Measurements from ENCODE around the gene C1QTNF12.

Gene C1QTNF12

GRCh38 chr1:1210726-1211540, 35.6 kb downstream of the C1QTNF12 start:
- DNase-seq, result no peak

- no peak for DNase-seq
Observed at GRCh38 chr1:1208713-1209433, 37.6 kb downstream of the C1QTNF12 start.

DNA sequence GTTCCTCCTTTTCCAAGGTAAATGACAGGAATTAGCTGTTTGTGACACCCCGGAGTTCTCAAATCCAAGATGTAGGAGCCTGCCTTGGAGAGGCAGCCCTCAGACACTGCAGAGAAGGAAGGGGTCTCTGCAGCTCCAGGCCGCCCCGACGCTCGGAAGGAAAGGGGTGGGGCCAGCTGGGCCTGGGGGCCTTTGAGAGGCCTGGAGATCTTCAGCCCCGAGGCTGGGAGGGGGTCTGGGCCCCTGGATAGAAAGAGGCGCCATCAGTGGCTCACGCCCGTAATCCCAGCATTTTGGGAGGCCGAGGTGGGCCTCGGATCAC, 39.0 kb downstream of the C1QTNF12 start:
- DNase-seq, result no peak

GRCh38 chr1:1206966-1207531, 39.5 kb downstream of the C1QTNF12 start:
- DNase-seq, result no peak

- DNase-seq, result no peak
Observed at GRCh38 chr1:1206376-1206965, 40.1 kb downstream of the C1QTNF12 start, which contains the start of gene TNFRSF18. Gene TNFRSF18 (minus strand): TSS chr1:1206592. CDS start chr1:1206571, 21 bp downstream.

DNA sequence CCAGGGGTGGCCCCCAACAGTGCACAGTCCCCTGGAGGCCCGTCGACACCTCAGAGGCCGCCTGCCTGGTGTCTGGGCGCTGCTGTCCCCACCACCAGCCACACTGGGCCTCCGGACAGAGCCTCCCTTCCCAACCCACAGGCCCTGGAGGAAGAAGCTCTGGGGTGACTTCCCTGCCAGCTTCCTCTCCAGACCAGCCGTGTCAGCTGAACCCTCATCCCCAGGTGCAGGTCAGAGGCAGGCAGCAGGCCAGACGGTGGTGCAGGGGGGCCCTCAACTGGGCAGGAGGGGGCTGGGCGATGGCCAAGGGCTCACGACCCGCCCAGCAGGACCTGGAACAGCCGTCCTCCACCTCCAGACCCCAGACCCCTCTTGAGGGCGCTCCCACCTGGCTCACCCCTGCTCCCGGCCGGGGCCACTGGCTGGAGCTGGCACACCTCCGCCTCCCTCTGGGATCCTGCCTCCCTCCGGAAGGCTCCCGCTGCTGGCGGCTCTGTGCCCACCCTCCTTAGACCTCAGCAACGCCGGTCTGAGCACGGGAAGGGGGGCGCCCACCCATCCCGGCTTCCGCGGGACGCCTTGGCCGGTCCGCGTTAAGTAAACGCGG, 40.6 kb downstream of the C1QTNF12 start:
- no peak for DNase-seq

GRCh38 chr1:1204998-1205768, 41.3 kb downstream of the C1QTNF12 start:
- no peak for DNase-seq

DNA sequence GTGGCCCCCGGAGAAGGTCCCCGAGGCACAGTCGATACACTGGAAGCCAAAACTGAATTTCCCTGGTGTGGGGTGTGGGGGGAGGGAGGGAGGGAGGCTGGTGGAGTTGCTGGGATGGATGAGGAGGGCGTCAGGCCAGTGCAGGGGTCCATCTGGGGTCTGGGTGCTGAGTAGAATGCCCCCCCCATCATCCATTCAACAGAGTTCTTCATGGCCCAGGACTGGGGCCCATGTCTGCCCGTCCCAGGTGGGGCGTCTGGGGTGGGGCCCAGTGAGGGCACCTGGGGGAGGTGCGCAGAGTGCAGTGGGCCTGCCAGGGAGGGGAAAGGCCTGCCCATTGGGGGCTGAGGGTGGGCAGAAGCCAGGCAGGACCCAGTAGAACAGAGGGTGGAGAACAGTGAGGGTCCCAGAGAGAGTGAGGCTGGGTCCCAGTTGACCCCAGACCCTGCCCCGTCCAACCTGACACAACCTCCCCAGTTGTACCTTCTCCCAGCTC, 42.0 kb downstream of the C1QTNF12 start:
- DNase-seq, result no peak

DNA sequence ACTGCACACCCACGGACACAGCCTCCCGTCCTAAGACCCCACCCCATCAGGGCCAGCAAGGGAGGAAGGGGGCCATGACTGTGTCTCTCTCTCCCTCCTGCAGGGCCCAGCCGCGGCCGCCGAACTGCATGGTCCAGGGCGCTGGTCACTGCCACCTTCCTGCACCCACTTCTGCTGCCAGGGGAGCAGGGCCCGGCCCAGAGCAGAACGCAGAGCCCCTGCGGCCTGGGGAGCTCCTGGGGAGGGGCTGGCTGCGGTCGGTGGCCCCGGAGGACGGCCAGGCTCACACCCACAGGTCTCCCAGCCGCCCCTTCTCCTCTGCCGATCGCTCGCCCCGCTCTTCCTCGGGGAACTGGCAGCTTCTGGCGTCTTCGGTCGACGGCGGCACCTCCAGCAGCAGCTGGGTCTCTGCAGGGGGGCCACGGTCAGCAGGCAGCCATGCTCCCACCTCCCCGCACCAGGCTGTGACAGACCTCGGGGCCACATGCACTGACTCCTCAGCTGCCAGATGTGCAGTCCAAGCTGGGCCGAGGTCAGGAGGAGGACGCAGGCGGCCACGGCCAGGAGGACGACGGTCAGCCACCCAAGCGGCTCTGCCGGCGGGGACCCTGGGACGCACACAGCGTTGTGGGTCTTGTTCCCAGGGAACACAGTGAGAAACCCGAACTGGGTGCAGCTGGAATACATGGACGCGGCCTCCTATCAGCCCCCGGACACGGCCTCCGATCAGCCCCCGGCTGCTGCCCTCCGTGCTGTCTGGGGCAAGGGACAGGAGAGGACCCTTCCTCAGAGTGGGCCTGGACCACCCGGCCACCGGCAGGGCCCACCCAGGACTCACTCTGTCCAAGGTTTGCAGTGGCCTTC, 42.7 kb downstream of the C1QTNF12 start:
- DNase-seq, result no peak

DNA sequence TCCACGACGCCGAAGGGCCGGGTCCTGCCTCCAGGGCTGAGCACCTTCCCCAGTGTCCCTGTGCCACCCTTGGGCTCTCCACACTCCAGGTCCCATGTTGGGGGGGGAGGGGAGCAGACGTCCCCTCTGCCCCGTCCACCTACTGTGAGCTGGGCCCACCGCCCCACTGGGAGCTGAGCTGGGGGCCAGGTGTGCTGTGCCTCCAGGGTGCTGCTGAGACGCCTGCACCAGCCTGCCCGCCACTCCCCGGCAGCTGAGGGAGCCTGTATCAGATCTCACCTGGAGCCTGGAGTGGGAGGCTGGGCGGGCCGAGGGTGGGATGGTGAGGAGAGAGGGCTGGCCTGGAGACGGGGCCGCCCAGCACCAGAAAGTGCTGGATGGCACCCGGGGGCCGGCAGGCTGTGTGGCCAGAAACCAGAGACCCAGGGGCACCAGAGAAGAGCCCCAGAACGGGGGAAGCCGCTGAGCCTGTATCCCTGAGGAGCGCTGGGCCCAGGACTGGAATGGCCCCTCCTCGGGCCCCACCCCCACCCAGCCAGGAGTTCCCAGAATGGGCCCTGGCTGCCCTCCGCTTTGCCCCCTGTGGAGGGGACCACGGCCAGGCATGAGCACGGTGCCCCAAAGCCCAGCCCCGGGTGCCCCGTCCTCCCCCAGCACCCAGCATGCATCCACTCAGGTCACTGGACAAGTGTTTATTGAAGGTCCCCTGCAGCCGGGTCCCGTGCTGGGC, 43.5 kb downstream of the C1QTNF12 start:
- DNase-seq, result no peak

- DNase-seq, result no peak
Observed at GRCh38 chr1:1200876-1201810, 45.4 kb downstream of the C1QTNF12 start.

DNA sequence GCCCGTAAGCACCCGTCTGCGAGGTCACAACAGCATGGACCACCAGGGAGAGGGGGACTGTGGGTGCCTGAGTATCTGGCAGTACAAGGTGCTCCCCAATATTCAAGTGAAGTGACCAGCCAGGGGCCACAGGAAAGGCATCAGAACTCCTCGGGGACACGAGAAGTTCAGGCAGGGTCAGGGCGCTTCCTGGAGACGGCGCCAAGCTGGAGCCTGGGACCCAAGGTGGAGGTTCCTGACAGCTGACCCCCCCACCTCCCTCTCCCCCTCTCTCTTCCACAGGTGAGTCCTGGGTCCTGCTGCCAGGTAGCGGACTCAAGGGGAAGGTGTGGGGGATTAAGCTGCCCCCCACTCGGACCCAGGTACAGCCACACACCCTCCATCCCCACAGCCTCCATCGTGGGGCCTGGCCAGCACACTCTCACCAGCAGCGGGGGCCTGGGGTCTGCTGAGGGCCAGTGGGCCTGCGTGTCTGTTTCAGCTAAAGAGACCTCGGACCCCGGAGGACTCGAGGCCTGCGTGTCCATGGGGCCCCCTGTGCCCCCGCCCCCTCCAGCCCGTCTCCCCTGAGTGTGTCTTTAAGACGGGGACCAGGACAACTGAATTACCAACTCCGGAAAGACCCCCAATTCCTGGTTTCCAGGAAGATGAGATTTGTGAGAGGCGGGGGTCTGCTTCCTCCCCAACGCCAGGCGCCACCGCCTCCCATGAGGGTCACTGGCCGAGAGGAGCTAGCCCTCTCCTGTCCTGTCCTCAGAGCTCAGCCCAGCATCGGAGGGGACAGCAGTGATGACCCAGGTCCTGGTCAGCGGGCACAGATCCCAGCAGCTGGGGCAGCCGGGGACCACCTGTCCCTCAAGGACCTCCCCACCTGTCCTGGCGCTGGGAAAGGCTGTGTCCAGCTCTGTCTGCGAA, 46.3 kb downstream of the C1QTNF12 start:
- DNase-seq, result no peak

DNA sequence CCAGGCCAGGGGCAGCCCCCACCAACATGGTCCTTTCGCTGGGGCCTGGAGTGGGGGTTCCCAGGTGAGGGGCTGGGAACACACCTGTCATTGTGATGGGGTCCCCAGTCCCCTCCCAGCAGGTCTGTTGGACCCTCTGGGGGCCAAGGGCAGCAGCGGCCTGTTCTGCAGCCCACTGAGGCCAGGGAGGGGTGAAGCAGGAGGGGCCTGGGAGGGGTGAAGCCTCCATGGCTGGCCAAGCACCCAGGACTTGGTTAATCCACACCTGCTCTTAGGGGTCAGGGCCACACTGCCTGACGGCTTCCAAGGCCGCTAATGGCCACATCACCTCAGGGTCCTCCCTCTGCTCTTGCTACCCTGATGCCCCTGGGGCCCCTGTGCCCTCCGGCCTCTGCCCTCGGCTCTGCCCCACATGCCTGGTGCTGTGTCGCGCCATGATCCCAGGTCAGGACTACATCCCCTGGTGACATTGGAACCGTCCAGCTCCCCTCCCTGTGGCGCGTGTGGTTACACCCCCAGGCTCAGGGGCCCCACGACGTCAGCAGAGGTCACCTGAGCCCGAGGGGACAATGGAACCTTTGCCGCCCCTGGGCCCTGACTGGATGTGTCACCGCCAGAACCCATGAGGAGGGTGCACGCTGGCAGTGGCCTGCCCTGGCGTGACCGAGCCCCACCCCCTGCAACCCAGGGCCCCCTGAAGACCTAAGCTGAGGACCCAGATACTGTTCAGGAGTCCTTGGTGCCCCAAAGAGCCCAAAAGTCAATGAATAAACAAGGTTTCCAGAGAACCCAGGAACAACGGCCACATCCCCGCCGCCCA, 47.2 kb downstream of the C1QTNF12 start:
- no peak for DNase-seq

DNA sequence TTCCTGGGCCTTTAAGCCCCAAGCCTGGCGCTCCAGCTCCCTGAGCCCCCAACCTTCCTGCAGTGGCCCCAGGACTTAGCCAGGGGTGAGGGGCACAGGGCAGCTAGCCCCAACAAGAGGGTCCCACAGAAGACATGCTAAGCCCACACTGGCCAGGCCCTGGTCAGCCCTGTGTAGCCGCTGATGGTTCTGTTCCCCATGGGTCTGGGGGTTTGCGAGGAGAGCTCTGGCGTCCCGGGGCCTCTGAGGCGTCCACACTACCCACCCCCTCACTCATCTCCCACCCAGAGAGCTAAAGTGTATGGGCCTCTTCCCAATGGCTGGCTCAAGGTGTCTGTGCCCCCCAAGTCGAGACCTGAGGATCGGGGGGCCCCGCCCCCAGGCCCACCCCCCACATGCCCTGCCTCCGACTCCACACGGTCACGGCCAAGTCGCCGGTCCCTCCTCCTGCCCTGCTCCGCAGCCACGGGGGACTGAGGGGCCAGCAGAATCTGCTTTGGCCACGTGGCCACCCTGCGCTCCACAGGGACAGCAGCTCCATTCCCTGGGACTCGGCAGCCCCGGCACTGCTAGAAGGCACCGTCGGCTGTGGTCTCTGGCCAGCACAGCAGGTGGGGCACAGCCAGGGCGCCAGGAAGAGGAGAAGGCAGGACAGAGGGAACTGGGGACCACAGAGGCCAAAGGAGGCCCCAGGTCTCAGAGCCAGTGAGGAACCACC, 47.9 kb downstream of the C1QTNF12 start:
- DNase-seq, result no peak

DNA sequence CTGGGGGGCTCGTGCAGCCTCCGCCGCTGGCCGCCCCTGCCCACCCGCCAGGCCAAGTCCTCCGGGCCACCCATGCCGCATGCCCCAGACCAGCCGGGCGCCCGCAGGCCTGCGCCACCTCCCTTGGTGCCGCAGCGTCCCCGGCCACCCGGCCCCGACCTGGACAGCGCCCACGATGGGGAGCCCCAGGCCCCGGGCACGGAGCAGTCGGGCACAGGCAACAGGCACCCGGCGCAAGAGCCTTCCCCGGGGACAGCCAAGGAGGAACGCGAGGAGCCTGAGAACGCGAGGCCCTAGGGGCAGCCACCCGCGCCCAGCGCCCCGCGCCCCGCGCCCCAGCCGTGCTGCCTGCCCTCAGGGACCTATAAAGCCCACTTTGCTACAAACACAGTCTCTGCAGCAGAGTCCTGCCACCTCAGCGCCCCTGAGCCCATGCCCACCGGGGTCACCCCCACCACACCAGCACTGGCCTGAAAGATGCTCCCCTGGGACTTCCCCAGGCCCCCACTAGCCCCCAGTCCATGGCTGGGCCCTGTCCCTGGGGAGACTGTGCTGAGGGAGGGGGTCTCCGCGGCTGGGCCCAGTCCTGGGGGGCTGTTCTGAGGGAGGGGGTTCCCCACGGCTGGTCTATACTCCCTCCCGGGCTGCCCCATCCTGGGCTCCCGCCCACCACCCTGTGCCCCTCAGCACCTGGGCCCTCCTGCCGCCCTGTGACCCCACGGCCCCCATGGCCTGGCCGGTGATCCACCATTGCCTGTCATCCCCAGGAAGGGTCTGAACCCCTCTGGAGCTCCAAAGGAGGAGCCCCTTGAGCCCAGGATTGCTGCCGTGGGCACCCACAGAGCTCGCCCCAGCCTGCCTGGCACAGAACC, 48.7 kb downstream of the C1QTNF12 start:
- DNase-seq, result no peak

DNA sequence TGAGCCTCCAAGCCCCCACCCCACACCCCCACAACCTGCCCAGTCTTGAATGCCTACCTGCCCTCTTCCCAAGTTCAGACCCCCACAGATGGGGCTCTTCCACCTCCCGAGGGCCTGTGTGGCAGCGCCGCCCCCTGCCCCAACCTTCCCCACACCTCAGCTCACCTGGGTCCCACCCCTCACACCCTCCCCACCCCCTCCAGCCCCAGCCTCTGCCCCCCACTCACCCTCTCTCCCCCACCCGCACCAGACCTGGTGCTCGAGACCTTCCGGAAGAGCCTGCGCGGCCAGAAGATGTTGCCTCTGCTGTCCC, 49.4 kb downstream of the C1QTNF12 start:
- DNase-seq, result no peak
